Measurements from ENCODE around the gene STK17A. TPM values are rescaled to one million over a fixed set of nuclear protein-coding genes. Genes with fewer than 3 reads are reported as not detected.
A peak's percentile ranks its signal among the peaks of the same experiment; 100 is the strongest.
"Not testable (repeated sequence)": the region's sequence is repeated elsewhere in the genome, so short reads cannot be mapped to it uniquely, and the experiment has no call there.

STK17A gene
- total RNA-seq, 4 donors from 2014 or later: 6.5 to 17.1 (median 13.3) TPM

GRCh38 chr7:43570688-43571365 is 12.1 kb upstream of the STK17A start:
- no peak for DNase-seq (ENCODE audit: low spot score in 2 of 2)
- no peak overlapping the region for H3K4me3 ChIP-seq (ENCODE audit: low read depth, poor library complexity, severe bottlenecking)
- WGBS, 2 donors: 83 to 91% methylated on average over 4 of the region's 4 CpGs
- TF ChIP-seq CTCF (IDR thresholded peaks at IDR 0.05) (no peak), POLR2A (IDR thresholded peaks at IDR 0.05) (no peak)
- intact Hi-C loops (cut with DNase I; ENCODE audit: low total_unique reads): no loop called here

- H3K4me3 ChIP-seq (ENCODE audit: low read depth, poor library complexity, severe bottlenecking): no peak overlapping the region
- intact Hi-C loops (cut with DNase I; ENCODE audit: low total_unique reads): no loop called here
- TF ChIP-seq POLR2A (IDR thresholded peaks at IDR 0.05) (no peak), CTCF (IDR thresholded peaks at IDR 0.05) (no peak)
- peak in 1 of 2 donors; percentile 74 for DNase-seq (ENCODE audit: low spot score in 2 of 2)
- 10% methylated on average over 1 of the region's 1 CpG for WGBS, 2 donors
These were observed 10.3 kb upstream of the STK17A start for GRCh38 chr7:43572516-43573049.

GRCh38 chr7:43573832-43574231 is 9.1 kb upstream of the STK17A start:
- DNase-seq (ENCODE audit: low spot score in 2 of 2); H3K4me3 ChIP-seq (ENCODE audit: low read depth, poor library complexity, severe bottlenecking); intact Hi-C loops (cut with DNase I; ENCODE audit: low total_unique reads): not testable (repeated sequence)
- 94 to 96% methylated on average over 2 of the region's 2 CpGs for WGBS, 2 donors

GRCh38 chr7:43575506-43575905 is 7.4 kb upstream of the STK17A start:
- intact Hi-C loops (cut with DNase I; ENCODE audit: low total_unique reads): no loop called here
- DNase-seq (ENCODE audit: low spot score in 2 of 2): no peak
- TF ChIP-seq CTCF (IDR thresholded peaks at IDR 0.05): no peak
- no peak for TF ChIP-seq POLR2A (IDR thresholded peaks at IDR 0.05)
- WGBS, 2 donors: 91 to 92% methylated on average over 6 of the region's 6 CpGs
- H3K4me3 ChIP-seq (ENCODE audit: low read depth, poor library complexity, severe bottlenecking): no peak overlapping the region

GRCh38 chr7:43576241-43576640 is 6.7 kb upstream of the STK17A start:
- intact Hi-C loops (cut with DNase I; ENCODE audit: low total_unique reads): no loop called here
- TF ChIP-seq CTCF (IDR thresholded peaks at IDR 0.05) (no peak), POLR2A (IDR thresholded peaks at IDR 0.05) (no peak)
- 93 to 94% methylated on average over 3 of the region's 3 CpGs for WGBS, 2 donors

GRCh38 chr7:43577485-43577951 is 5.4 kb upstream of the STK17A start:
- intact Hi-C loops (cut with DNase I; ENCODE audit: low total_unique reads): no loop called here
- 59 to 67% methylated on average over 6 of the region's 6 CpGs for WGBS, 2 donors
- no peak for DNase-seq (ENCODE audit: low spot score in 2 of 2)
- no peak for TF ChIP-seq POLR2A (IDR thresholded peaks at IDR 0.05)
- no peak for TF ChIP-seq CTCF (IDR thresholded peaks at IDR 0.05)
- H3K4me3 ChIP-seq (ENCODE audit: low read depth, poor library complexity, severe bottlenecking): no peak overlapping the region

More at GRCh38 chr7:43576241-43576640, 6.7 kb upstream of the STK17A start:
- DNase-seq (ENCODE audit: low spot score in 2 of 2): no peak
- no peak overlapping the region for H3K4me3 ChIP-seq (ENCODE audit: low read depth, poor library complexity, severe bottlenecking)
